Neuron (in vitro differentiated cells): Measurements from ENCODE around the gene LITAF.
"Not testable (repeated sequence)": the region's sequence is repeated elsewhere in the genome, so short reads cannot be mapped to it uniquely, and the experiment has no call there.

ENCODE experiments used
- H2AFZ ChIP-seq: one replicate; pipeline ENCODE4 v1.6.1; 2013; ENCODE audit warnings: low read depth, mild to moderate bottlenecking, inconsistent platforms, low read length, moderate library complexity
- H3K27me3 ChIP-seq: one replicate; pipeline ENCODE4 v1.6.1; 2013; ENCODE audit warnings: low read length; ENCODE audit not compliant: insufficient read depth
- H3K36me3 ChIP-seq: one replicate; pipeline ENCODE4 v1.6.1; 2013; ENCODE audit warnings: low read length; ENCODE audit not compliant: insufficient read depth
- H3K4me1 ChIP-seq: one replicate; pipeline ENCODE4 v1.6.1; 2013; ENCODE audit warnings: low read length; ENCODE audit not compliant: insufficient read depth
- H3K4me3 ChIP-seq: 2 replicates; pipeline ENCODE4 v1.5.1; 2013; ENCODE audit warnings: mild to moderate bottlenecking, low read length, moderate library complexity
- H3K9me3 ChIP-seq: one replicate; pipeline ENCODE4 v1.6.1; 2013; ENCODE audit warnings: low read length

The LITAF gene

DNA sequence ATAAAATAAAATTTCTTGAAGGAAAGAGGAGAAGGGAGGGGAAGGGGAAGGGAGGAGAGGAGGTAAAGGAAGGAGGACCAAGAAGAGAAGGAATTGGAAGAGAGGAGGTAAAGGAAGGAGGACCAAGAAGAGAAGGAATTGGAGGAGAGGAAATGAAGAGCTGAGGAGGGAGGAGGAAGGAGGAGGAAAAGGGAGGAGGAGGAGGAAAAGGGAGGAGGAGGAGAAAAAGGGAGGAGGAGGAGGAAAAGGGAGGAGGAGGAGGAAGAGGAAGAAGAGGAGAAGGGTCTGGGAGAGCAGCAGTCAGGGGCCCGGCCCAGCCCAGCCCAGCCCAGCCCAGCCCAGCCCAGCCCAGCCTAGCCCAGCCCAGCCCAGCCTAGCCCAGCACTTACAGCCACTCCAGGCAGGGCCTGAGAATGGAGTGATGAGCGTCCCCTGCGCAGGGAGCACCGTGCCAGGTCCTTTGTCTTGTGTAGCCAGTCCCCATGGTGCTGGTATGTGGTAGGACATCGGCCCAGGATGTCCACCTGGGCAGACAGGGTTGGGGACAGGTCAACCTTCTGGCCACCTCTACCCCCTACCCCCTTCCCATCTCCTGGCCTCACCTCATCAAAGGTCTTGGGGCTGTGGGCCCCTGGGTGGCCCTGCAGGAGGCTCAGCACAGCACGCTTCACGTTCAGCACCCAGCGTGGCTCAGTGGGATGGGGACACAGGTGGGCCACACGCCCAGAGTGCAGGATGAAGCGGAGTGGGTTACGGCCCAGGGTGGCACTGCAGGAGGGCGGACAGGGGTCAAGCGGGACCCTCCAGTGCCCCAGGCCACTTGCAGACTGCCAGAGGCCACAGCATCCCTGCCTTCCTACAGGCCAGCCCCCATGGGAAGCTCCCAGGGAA is 70.9 kb downstream of the LITAF start:
- no peaks in the 10 kb centered on the region for H3K9me3 ChIP-seq
- H3K4me1 ChIP-seq: peaks cover 19% of the 10 kb centered on the region
- H2AFZ ChIP-seq: no peak overlapping the region
- H3K27me3 ChIP-seq: no peaks in the 10 kb centered on the region
- H3K4me3 ChIP-seq: no peak overlapping the region
- no peaks in the 10 kb centered on the region for H3K36me3 ChIP-seq

- Histone ChIP-seq H3K36me3 (no peaks in the 10 kb centered on the region), H3K27me3 (no peaks in the 10 kb centered on the region), H3K4me3 (no peak overlapping the region), H3K9me3 (no peaks in the 10 kb centered on the region), H3K4me1 (peaks cover 19% of the 10 kb centered on the region), H2AFZ (no peak overlapping the region)
Measured at GRCh38 chr16:11514283-11514682, 72.4 kb downstream of the LITAF start.

GRCh38 chr16:11513366-11513765 is 73.4 kb downstream of the LITAF start:
- H2AFZ ChIP-seq, H3K27me3 ChIP-seq, H3K9me3 ChIP-seq, H3K36me3 ChIP-seq, H3K4me3 ChIP-seq: not testable (repeated sequence)
- peaks cover 13% of the 10 kb centered on the region for H3K4me1 ChIP-seq

DNA sequence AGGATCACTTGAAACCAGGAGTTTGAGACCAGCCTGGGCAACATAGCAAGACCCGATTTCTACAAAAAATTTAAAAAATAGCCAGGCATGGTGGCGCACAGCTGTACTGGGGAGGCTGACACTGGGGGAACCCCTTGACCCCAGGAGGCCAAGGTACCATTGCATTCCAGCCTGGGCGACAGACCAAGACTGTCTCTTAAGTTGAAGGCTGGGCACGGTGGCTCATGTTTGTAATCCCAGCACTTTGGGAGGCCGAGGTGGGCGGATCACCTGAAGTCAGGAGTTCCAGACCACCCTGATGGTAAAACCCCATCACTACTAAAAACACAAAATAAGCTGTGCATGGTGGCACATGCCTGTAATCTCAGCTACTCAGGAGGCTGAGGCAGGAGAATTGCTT is 74.9 kb downstream of the LITAF start:
- H2AFZ ChIP-seq: no peak overlapping the region
- peaks cover 5% of the 10 kb centered on the region for H3K4me1 ChIP-seq
- H3K9me3 ChIP-seq: no peaks in the 10 kb centered on the region
- no peak overlapping the region for H3K4me3 ChIP-seq
- no peaks in the 10 kb centered on the region for H3K27me3 ChIP-seq
- no peaks in the 10 kb centered on the region for H3K36me3 ChIP-seq

DNA sequence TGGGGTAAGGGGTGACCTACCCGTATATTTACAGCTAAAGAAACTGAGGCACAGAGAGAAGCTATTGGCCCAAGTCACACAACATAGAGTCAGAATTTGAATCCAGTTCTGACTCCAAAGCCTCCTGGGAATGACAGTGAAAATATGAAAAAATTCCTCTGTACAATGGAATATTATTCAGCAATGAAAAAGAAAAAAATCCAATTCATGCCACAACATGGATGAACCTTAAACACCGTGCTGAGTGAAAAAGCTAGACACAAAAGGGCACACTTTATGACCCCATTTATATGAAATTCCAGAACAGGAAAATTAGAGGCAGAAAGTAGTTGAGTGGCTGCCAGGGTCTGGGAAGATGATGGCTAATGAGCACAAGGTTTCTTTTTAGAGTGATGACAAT is 75.4 kb downstream of the LITAF start:
- H3K4me1 ChIP-seq: peaks cover 10% of the 10 kb centered on the region
- H3K36me3 ChIP-seq: no peaks in the 10 kb centered on the region
- H3K27me3 ChIP-seq: no peaks in the 10 kb centered on the region

GRCh38 chr16:11510178-11510973 is 76.3 kb downstream of the LITAF start:
- no peak overlapping the region for H3K4me3 ChIP-seq
- H3K4me1 ChIP-seq: peaks cover 13% of the 10 kb centered on the region
- no peaks in the 10 kb centered on the region for H3K36me3 ChIP-seq
- no peaks in the 10 kb centered on the region for H3K27me3 ChIP-seq
- H3K9me3 ChIP-seq: no peaks in the 10 kb centered on the region
- H2AFZ ChIP-seq: no peak overlapping the region

More for the DNA sequence above, 75.4 kb downstream of the LITAF start:
- Histone ChIP-seq H3K9me3 (no peaks in the 10 kb centered on the region), H3K4me3 (no peak overlapping the region), H2AFZ (no peak overlapping the region)

GRCh38 chr16:11507991-11508390 is 78.7 kb downstream of the LITAF start:
- Histone ChIP-seq H2AFZ (no peak overlapping the region), H3K4me3 (no peak overlapping the region), H3K36me3 (no peaks in the 10 kb centered on the region), H3K9me3 (no peaks in the 10 kb centered on the region), H3K27me3 (no peaks in the 10 kb centered on the region), H3K4me1 (peaks cover 13% of the 10 kb centered on the region)

DNA sequence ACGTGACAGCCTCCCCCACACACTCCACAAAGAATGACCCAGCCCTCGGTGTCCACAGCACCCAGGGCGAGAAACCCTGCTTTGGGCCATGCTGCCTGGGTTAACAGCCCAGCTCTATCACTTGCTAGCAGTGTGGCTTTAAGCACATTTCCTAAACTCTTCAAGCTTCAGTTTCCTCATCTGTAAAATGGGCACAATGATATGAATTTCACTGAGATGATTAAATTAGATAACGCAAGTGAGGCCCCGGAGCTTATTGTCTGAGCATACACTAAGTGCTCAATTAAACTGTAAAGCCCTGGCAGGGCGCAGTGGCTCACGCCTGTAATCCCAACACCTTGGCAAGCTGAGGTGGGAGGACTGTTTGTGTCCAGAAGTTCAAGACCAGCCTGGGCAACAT is 79.4 kb downstream of the LITAF start:
- Histone ChIP-seq H3K9me3 (no peaks in the 10 kb centered on the region), H2AFZ (no peak overlapping the region), H3K4me3 (no peak overlapping the region), H3K27me3 (no peaks in the 10 kb centered on the region), H3K36me3 (no peaks in the 10 kb centered on the region), H3K4me1 (peaks cover 13% of the 10 kb centered on the region)

DNA sequence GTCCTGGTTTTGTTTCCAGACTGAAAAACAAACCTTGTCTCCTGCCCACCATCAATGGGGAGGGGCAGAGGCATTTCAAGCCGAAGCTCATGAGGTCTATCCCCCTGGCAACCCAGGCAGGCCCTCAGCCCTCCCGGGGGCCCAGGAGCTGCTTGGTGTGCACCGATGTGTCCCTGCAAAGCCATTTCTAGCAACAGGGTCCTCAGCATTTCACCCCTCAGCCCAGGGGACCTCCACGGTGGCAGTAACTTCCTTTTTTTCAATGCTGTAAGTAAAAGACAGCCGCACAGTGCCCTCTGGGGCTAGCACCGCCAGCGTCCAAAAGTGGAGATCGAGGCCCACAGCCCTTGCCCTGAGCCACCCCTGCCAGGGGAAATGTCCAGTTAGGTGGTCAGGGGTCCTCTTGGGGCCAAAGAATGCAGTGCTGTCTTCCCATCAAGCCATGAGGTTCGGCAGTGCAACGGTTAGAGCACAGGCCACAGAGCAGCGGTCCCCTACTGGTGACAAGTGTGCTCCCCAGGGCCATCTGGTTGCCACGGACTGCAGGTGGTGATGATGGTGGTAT is 79.9 kb downstream of the LITAF start:
- H3K9me3 ChIP-seq: no peaks in the 10 kb centered on the region

DNA sequence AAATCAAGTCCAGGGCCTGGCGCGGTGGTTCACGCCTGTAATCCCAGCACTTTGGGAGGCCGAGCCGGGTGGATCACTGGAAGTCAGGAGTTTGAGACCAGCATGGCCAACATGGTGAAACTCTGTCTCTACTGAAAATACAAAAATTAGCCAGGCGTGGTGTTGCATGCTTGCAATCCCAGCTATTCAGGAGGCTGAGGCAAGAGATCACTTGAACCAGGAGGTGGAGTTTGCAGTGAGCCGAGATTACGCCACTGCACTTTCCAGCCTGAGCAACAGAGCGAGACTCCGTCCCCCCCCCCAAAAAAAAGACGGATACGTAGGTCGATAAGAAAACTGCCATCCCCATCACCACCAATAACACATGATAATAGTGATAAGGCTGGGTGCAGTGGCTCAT is 82.5 kb downstream of the LITAF start:
- not testable (repeated sequence) for H3K4me3 ChIP-seq, H3K27me3 ChIP-seq, H3K9me3 ChIP-seq, H3K36me3 ChIP-seq, H2AFZ ChIP-seq
- H3K4me1 ChIP-seq: peaks cover 20% of the 10 kb centered on the region

More for the DNA sequence above, 79.9 kb downstream of the LITAF start:
- Histone ChIP-seq H3K36me3 (no peaks in the 10 kb centered on the region), H2AFZ (peak overlapping the region; percentile 46), H3K4me3 (no peak overlapping the region), H3K27me3 (no peaks in the 10 kb centered on the region), H3K4me1 (peaks cover 15% of the 10 kb centered on the region)

GRCh38 chr16:11503566-11503965 is 83.2 kb downstream of the LITAF start:
- H3K4me3 ChIP-seq: no peak overlapping the region
- no peaks in the 10 kb centered on the region for H3K9me3 ChIP-seq
- peaks cover 20% of the 10 kb centered on the region for H3K4me1 ChIP-seq
- no peaks in the 10 kb centered on the region for H3K27me3 ChIP-seq
- no peak overlapping the region for H2AFZ ChIP-seq
- no peaks in the 10 kb centered on the region for H3K36me3 ChIP-seq

- H3K36me3 ChIP-seq: no peaks in the 10 kb centered on the region
- H3K4me3 ChIP-seq: no peak overlapping the region
- no peaks in the 10 kb centered on the region for H3K9me3 ChIP-seq
- no peaks in the 10 kb centered on the region for H3K27me3 ChIP-seq
- H2AFZ ChIP-seq: no peak overlapping the region
- peaks cover 28% of the 10 kb centered on the region for H3K4me1 ChIP-seq
Measured at GRCh38 chr16:11502239-11502638, 84.5 kb downstream of the LITAF start.

DNA sequence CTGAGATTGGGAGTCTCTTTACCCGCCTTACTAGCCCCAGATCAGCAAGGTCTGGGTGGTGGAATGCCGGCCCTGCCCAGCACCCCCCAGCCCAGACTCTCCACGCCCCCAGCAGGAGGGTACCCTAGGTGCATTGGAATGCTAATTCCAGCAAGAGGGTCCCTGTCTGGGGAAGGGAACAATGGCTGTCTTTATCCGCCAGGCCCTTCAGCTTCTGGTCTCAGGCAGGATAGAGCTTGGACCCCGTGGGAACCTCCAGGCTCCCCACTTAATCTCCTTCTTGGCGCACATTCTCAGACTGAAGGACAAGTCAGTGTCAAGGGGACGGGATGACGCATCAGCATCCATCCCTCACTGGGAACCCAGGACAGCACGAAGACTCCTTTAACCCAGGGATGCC is 85.1 kb downstream of the LITAF start:
- no peaks in the 10 kb centered on the region for H3K36me3 ChIP-seq
- no peak overlapping the region for H2AFZ ChIP-seq
- no peaks in the 10 kb centered on the region for H3K27me3 ChIP-seq
- peaks cover 26% of the 10 kb centered on the region for H3K4me1 ChIP-seq
- H3K4me3 ChIP-seq: no peak overlapping the region
- no peaks in the 10 kb centered on the region for H3K9me3 ChIP-seq
